Left renal cortex interstitium (tissue), 4 donors: Measurements from ENCODE around the gene ABTB1. TPM values are rescaled to one million over a fixed set of nuclear protein-coding genes. Genes with fewer than 3 reads are reported as not detected.

Source experiments
- DNase-seq, 4 donors: peaks; one replicate each; pipeline ENCODE4 v3.0.0-alpha.2; 2013; ENCODE audit warnings: low read depth in 4 of 4, low spot score in 2 of 4, missing footprints in 1 of 4
- polyA plus RNA-seq, 4 donors: library from polyadenylated mRNA; unstranded; fragments of 120-200 nt; gene quantifications; one replicate each; pipeline ENCODE4 v1.2.1, GENCODE V29; 2013; ENCODE audit not compliant: insufficient read length in 4 of 4

ABTB1 gene
- 10 to 100 TPM; 17.4 to 31.2 (median 26.8) TPM for polyA plus RNA-seq

DNA sequence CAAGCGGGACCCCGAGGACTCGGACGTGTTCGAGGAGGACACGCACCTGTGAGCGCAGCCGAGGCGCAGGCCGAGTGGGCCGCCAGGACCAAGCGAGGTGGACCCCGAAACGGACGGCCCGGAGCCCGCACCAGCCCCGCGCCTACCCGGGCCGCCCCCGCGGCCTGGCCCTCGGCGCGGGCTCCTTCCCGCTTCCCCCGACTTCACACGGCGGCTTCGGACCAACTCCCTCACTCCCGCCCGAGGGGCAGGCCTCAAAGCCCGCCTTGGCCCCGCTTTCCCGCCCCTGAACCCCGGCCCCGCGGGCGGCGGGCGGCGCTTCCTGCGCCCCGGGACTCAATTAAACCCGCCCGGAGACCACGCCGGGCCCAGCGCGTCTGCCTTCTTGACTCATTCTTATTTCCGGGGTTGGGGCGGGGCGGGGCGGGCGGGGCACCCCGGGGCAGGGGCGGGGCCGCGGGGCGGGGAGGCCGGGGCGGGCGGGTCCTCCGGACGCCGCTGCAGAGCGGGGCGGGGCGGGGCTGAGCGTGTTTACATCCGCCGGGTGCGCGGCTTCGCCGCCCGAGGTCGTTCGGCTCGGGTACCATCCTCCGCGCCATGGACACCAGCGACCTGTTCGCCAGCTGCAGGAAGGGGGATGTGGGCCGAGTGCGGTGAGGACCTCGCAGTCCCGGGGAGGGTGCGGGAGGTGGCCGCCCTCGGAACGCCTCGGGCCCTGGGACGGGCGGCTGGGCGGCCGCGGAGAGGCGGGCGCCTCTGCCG lies at the start of gene ABTB1:
ABTB1 (plus strand) TSS at position 524 of the 762 bp plus-strand sequence; CDS start at position 598, 74 bp downstream.
- DNase-seq: no peak

DNA sequence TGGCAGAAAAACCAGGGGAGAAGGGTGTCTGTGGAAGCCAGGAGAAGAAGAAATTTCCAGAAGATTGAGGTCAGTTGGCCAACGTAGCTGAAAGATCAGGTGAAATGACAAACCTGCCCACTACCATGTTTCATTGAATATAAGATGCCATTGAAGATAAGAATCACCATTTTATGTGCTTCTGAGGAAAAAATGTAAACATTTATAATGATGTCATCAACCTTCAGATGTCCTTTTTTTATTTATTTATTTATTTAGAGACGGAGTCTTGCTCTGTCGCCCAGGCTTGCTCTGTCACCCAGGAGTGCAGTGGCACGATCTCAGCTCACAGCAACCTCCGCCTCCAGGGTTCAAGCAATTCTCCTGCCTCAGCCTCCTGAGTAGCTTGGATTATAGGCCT lies 48.7 kb upstream of the ABTB1 start:
- no peak for DNase-seq

DNA sequence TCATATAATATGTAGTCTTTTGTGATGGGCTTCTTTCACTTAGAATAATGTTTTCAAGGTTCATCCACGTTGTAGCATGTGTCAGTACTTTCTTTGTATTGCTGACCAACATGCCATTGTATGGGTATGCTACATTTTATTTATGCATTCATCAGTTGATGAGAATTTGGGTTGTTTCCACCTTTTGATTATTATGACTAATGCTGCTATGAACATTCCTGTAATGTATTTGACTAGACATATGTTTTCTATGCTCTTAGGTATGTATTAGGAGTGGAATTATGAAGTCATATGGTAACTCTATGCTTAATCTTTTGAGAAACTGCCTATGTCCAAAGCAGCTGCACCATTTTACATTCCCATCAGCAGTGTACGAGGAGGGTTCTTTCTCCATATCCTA lies 46.9 kb upstream of the ABTB1 start:
- DNase-seq: no peak

DNA sequence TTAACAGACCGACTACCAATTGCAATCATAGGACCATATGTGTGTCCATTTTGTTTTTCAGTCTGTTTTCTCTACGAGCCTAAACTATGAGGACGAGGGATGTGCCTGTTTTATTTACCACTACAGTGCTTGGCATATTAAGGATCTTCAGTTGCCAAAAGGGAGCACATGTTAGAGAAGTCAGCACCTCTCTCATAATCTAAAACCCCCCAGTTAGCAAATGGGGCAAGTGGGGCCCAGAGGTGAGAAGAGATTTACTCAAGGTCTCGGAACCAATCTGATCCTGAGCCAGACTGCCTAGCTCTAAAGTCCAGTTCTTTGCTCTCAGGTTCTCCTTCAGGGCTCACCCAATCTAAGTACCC lies 44.3 kb upstream of the ABTB1 start:
- no peak for DNase-seq

DNA sequence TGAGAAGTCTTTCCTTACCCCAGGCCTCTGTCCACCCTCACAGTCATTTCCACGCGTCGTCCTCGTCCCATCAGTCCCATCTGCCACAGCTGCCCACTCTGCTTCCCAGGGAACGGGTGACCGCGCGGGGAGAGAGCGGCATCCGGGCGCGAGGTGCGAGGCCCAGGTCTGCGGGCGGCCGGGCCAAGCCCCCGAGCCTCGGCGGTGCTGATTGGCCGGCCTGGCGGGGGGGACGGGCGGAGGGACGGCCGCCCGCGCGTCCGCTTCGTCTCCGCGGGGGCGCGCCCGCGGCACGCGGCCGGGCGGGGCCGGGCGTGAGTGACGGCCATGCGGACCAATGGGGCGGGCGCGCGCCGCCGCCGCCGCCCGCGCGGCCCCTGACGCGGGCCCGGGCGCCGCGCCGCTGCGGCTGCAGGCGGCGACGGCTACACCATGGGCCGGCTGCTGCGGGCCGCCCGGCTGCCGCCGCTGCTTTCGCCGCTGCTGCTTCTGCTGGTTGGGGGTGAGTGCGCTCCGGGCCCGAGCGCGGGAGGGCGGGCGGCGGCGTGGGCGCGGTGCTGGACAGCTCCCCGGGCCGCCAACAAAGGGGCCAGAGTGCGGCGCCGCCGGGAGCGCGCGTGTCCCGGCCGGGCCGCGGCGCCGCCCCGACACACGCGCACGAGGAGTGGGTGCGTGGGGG lies 43.8 kb upstream of the ABTB1 start, which contains the start of gene PODXL2:
PODXL2 (plus strand) TSS at position 398 of the 679 bp plus-strand sequence; CDS start at position 433, 35 bp downstream.
- no peak for DNase-seq

- peak in 1 of 4 donors; percentile 18 for DNase-seq
Measured at GRCh38 chr3:127629467-127630403, 43.0 kb upstream of the ABTB1 start.

DNA sequence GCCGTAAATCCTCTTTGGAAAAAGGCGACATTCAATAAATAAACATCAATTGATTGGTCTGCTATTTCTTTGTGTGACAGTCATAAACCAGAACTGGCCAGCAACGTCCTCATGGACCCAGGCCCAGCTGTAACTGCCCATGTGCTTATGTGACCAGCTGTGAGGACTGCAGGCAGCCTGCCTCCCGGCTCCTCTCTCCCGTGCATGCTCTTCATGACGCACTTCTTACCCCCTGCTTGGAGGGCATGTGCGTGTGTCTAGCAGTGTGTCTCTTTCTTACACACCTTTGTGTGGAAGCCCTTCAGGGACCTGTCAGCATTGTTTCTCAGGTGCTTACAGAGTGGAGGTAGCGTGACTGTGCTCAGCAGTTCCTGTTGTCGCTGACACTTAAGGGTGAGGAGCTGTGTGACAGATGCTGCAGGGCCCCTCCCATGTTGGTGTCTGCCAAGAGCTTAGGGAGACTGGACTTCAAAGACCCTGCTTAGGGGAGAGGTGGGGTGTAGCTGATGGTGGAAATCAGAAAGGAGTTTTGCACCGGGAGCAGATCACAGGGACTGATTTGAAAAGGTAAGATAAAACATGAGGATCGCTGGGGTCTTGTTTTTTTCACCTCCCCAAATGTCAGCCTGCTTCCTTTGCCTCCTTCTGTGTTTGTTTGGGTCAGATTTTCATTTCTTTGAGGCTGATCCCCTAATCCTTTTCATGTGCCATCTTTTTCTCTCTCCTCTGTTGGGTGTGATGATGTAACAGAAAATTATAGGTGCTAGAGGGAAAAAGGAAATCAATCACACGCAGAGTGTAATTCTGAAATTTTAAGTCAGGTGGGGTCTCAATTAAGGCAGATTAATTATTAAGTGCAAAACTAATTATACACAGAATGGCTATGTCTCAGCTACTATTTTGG lies 41.7 kb upstream of the ABTB1 start:
- DNase-seq: no peak

DNA sequence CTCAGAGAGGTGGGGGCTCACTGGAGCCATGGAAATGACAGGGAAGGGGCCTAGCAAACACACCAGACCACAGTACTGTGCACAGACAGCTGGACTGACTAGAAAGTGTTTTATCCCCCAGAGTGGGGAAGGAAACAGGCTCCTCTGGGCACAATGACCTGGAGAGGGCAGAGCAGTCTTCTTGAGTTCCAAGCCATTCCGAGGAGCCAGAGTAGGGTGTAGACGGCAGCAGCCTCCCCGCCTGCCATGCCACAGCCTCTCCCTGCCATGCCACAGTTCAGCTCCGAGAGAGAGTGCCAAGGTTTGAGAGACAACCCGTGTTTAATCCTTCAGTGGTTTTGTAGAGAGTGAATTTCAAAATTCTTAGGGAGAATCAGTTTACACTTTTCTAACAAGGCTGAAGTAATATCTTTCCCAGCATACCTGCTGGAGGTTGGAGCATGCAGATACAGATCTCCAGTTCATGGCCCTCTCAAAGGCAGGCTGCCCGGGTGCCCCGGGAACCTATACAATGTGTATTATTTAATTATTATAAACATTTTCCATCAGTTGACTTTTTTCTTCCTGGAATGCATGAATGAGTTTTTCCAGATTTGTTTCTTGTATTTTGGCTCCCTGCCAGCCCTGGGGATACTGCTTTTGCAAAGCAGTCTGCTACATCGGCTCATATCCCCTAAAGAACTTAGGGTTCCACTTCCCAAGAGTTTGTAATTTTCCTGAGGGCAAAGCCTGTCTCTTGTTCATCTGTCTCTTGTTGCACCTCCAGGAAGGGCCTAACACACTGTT lies 40.5 kb upstream of the ABTB1 start:
- no peak for DNase-seq

DNA sequence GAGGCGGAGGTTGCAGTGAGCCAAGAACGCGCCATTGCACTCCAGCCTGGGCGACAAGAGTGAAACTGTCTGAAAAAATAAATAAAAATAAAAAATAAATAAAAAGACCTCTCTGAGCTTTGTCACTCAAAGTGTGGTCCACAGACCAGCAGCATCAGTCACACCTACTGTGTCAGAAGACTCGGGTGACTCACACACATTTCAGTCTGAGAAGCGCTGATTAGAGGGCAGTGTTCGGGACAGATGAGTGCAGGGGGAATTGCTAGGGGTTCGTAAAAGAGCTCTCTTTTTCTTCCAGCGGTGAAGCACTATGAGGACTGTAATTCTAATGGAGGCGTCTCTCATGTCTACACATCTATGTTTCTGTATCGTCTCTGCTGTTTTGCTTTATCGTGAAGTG lies 38.1 kb upstream of the ABTB1 start:
- no peak for DNase-seq

DNA sequence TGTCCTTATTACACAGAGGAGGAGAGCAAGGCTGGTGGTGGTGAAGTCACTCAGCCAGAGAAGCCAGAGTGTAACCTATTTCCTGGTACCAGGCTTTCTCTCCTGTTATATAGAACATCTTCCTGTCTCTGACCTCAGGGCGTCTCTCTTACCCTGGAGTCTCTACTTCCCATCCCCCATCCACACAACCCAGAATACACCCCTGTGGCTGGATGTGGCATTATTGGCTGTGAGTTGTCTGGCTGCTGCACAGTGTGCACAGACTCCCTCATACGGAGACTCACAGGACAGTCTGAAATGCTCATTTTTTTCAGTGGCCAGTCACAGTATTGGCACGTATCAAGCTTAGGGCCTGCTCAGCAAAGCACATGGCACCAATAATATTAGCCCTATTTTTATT lies 35.2 kb upstream of the ABTB1 start:
- DNase-seq: no peak

DNA sequence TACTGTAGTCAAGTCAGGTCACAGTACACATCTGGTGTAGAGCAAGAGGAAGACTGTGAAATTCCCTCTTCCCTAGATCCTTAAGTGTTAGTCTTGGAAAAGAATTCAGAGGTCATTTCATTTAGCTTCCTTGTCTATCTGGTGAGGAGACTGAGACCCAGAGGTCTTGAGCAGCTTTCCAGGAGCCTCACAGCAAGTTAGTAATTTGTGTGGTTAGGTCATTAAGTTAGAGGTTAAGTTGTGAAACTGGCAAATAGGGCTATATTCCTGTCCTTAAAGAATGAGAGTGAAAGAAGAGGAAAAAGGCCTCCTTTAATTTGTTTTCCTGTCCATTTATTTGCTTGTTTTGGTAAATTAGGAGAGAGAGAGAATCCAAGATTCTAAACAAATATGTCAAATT lies 34.8 kb upstream of the ABTB1 start:
- DNase-seq: no peak

- no peak for DNase-seq
Measured at GRCh38 chr3:127639173-127640041, 33.3 kb upstream of the ABTB1 start.

GRCh38 chr3:127640042-127640355 lies 32.8 kb upstream of the ABTB1 start:
- no peak for DNase-seq

DNA sequence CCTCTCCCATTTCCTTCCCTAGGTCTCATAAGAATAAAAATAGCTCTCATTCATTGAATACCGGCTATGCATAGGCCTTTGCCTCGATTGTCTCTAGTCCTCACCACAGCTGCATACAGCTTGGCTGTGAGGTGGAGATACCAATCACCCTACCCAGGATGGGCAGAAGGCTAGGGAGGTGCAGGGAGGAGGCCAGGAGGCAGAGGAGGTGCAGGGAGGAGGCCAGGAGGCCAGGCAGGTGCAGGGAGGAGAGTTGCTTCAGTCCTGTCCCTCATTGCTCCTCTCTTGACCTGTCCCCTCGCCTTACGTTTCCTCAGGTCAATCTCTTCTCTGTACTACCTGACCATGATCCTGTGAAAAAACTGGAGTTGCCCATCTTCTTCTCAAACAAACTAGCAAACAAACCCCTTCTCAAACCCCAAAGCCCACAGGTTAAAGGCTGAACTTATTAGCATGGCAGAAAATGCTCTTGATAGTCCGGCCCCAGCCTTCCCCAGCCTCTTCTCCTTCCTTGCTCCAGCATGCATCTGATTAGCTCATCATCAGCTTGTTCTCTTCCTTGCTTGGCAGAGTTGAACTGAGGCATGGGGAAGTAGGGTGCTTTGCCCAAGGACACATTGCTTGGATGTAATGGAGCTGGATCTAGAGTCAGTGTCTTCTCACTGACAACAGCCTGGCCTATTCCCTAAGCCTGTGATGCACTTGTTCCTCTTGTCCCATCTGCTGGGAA lies 27.9 kb upstream of the ABTB1 start:
- no peak for DNase-seq

DNA sequence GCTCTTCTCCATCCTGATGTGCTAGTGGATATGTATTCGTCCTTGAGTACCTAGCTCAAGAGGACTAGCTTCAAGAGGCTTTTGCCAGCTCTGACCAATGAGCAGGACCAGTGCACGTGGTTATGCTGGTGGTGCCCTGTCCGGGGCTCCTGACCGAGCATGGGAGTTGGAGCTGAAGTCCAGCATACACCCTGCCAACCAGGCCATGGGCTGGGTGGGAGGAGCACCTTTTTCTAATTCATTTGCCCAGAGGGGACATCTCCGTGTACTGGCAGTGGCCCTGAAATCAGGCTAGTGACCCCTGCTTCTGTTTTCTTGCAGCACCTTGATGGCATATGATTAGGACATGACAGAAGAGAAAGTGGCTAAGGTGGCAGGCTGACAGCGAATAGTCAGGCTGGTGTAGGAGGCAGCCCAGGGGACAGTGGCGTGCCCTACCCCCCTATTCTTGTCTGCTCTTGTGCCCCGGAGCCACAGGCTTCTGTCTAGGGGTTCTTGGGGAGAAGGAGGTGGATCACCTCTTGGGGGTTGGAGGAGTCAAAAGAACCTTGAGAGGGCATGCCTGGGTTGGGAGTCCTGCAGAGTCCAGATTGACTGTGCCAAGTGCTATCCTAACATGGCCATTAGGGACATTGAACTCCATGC lies 27.3 kb upstream of the ABTB1 start:
- no peak for DNase-seq

DNA sequence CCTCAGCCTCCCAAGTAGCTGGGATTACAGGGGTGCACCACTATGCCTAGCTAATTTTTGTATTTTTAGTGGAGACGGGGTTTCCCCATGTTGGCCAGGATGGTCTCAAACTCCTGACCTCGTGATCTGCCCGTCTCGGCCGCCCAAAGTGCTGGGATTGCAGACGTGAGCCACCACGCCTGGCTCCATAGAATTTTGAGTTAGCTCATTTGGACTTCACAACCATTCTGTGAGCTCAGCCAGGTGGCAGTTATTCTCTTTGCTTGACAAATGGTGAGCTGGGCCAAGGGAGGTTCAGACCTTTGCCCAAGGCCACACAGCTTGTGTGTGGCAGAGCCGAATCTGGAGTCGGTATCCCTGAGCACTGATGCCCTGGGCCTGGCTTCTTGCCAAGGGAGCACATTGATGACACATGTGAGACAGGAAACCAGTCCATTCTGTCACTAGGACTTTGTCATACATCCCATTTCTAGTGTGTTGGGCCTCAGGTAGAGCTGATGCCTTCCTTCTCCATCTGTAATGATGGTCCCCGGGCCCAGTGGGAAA lies 26.2 kb upstream of the ABTB1 start:
- no peak for DNase-seq
